Endothelial cell of hepatic sinusoid (primary cell): ENCODE data around the gene HAUS3.

ENCODE experiments used
- in situ Hi-C: cut with HindIII; loops from 2 replicates; pipeline ENCODE4 v1.10.0; 2017; ENCODE audit warnings: low sequenced_read_pairs

The HAUS3 gene, protein sequence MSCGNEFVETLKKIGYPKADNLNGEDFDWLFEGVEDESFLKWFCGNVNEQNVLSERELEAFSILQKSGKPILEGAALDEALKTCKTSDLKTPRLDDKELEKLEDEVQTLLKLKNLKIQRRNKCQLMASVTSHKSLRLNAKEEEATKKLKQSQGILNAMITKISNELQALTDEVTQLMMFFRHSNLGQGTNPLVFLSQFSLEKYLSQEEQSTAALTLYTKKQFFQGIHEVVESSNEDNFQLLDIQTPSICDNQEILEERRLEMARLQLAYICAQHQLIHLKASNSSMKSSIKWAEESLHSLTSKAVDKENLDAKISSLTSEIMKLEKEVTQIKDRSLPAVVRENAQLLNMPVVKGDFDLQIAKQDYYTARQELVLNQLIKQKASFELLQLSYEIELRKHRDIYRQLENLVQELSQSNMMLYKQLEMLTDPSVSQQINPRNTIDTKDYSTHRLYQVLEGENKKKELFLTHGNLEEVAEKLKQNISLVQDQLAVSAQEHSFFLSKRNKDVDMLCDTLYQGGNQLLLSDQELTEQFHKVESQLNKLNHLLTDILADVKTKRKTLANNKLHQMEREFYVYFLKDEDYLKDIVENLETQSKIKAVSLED

DNA sequence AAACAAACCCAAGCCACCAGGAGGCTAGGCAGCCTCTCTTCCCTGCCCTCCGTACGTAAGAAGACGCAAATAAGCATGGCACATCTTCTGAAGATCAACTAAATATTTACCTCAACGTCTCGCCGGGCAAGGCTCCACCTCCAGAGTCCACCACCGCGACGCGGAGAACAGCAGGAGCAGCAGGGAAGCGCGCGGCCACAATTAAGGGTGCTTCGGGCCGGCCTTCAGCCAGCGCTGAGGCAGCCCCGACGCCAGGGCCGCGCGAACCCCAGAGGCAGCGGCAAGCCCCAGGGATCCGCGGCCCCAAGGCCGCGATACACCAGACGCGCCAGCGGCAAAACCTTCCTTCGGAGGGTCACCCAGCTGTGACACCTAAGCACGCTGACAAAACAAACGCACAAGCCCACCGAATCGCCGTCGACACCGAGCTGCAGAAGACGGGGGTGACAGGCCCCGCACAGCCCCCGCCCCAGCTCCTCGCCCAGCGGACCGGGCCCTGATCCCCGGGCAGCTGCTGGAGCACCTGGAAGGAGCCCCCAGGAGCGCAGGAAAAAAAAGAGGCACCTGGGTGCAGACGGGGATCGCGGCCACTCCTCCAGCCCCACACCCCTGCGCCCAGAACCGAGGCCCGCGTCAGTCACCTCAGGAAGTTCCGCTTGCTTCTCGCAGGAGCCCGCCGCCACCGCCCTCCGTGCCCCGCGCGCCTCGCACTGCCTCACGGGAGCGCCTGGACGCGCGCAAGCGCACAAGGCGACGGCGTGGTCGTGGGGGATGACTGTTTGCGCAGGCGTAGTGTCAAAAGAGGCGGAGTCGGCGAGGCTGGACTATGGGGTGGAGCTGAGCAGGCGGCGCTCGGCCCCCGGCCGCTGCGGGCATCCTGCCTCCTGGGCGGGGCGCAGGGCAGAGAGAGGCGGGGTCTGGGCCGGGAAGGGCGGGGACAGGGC, at the start of gene HAUS3, which contains the start of gene POLN:
Gene HAUS3, minus strand, starts transcription at position 712 of the 944 bp plus-strand sequence. CDS start 1,175 bp downstream, outside the sequence.
Gene POLN, minus strand, starts transcription at position 712 of the 944 bp plus-strand sequence. CDS start 12,890 bp downstream, outside the sequence.
- in situ Hi-C loops: loop anchor here (5.0 to 10.0 kb wide), 2 partner anchors 63 to 181 kb away; no protein-coding TSS in a partner anchor

DNA sequence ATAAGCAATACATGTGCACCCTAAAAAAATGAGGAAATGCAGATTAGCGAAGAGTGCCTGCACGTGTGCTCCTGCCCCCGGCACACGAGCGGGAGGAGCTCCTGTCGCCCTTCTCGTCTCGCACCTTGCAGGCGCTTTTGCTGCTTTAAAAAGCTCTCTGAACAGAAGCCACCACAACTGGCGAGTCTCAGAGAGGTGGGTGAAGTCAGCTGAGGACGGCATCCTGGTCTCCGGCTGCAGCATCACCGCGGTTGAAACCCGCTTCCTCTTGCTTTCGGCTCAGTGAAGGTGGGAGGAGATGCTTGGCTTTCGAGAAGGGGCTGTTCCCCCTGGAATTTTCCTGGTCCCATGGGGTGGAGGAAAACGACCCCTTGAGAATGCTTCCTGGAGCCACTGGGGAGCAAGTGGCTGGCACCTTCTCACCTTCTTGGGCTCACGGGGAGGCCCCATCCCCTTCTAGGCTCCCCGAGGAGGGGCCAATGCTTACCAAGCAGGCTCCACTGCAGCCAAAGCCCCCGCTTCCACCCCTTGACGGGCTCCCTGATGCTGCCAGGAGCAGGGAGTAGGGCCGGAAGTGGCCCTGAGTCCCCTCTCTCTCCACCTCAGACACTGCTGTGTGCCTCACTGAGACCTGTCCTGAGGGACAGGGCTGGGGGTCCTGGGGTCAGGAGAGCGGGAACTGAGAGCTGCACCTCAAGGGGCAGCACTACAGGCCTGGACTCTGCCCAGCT, 49.2 kb upstream of the HAUS3 start:
- in situ Hi-C loops: no loop called here

DNA sequence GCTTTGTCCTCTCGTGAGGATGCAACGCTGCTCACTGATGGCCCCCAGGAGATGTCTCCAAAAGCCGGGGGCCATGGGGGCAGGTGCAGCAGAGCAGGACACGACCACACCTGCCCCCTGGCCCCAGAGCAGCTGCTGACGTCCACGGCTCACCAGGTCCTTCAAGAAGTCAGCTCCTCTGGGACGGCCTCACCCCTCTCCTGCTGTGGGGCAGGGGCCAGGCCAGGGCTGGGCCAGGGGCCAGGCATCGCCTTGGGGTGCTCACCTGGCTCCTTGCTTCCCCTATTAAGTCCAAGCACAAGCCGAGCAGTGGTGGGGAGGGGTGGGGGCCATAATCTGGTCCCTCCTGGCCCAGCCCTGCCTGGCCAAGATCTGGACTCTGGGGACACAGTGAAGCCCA, 48.6 kb upstream of the HAUS3 start:
- in situ Hi-C loops: no loop called here

DNA sequence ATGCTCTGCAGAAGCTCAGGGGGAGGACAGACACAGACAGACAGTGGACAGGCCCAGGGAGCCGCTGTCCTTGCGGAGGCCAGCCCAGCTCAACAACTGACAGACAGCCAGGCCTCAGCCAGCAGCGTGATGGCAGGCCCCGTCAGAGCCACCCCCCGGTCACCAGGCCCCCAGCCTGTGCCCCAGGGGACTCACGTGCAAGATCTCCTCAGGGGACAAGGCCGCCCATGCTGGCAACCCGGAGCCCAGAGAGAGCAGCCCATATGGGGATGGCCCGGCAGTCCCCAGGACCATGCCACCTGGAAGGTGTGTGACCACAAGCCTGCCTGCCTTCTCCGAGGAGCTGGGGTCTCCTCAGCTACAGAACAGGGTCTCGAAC, 48.0 kb upstream of the HAUS3 start:
- in situ Hi-C loops: no loop called here

DNA sequence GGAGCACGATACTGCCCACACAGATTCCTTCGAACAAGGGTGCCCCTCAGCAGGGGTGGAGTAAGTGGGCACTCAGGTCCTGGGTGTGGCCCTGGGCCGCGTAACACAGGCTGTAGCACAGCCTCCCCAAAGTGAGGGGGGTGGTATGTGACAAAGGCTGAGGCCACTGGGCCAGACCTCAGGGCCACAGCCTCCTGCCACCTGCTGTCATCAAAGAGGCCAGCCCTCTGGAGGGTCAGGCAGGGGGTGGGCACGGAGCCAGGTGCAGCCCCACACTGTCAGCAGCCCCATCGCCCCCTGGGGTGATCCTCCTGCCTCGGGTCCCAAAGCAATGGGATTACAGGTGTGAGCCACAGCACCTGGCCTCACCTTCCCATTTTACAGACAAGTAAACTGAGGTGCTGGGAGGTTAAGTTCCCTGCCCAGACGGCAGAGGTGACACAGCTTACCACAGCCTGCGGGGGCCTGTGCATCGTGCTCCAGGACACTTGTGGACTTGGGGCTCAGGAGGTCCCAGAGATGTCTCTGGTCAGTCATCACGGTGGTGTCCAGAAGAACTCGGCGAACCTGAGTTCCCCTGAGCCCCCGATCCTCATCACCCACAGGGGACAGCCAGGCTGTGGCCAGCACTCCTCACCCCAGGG, 47.5 kb upstream of the HAUS3 start:
- in situ Hi-C loops: no loop called here

DNA sequence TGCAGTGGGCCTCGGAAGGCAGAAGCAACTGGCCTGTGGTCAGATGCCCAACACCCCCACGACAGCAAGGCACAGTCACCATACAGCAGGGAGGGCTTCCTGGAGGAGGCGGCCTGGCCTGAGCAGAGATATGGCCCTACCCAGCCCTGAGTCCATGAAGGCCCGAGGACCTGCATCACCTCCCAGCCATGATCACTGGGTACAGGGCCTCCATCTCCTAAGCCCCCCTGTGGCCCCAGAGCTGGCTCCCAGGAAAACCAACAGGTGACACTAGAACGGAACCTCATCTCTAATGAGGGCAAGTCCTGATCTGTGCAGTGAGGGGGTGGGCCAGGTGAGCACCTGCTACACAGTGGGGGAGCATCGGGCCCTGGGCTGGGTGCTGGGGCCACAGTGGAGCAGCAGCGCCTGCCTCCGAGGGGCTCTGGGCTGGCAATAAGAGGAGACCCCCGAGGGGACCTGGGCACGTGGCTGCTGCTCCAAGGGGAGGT, 46.2 kb upstream of the HAUS3 start:
- in situ Hi-C loops: no loop called here

DNA sequence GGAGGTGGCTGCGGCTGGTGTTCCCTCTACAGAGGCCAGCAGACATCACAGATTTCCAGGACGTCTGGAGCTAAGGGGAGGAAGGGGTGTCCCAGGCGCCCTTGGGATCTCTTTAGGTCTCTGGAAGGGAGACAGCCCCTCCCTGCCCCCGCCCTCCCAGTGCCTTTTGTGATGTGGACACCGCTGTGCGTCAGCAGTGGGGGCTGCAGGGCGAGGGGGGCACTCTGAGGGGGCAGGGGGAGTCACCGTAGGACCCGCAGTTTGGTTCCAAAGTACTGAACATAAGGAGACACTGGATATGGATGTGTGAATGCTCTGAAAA, 45.6 kb upstream of the HAUS3 start:
- in situ Hi-C loops: no loop called here

DNA sequence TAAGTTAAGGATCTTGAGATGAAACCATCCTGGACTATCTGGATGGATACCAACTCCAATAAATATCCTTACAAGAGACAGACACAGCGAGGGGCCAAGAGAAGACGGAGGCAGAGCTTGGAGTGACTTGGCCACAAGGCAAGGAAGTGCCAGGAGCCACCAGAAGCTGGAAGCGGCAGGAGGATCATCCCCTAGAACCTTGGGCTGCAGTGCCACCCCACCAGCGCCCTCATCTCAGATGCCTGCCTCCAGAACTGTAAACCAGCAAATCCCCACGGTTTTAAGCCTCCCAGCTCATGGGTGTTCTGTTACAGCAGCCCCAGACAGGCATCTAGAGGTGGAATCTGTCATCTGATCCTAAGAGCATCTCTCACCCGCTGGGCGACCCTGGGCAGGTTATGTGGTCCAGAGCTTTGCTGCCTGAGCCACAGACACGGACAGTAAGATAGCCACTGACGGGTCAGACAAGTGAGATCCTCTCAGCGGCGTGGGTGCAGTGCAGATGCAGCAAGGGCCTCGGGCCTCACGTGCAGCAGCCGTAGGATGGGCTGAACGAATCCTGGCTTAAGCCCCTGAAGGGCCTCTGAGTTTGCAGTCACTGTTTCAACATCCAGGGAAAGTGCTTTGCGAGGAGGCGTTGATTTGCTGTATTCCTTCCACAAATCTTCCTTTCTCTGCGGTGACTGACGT, 45.1 kb upstream of the HAUS3 start:
- in situ Hi-C loops: no loop called here

DNA sequence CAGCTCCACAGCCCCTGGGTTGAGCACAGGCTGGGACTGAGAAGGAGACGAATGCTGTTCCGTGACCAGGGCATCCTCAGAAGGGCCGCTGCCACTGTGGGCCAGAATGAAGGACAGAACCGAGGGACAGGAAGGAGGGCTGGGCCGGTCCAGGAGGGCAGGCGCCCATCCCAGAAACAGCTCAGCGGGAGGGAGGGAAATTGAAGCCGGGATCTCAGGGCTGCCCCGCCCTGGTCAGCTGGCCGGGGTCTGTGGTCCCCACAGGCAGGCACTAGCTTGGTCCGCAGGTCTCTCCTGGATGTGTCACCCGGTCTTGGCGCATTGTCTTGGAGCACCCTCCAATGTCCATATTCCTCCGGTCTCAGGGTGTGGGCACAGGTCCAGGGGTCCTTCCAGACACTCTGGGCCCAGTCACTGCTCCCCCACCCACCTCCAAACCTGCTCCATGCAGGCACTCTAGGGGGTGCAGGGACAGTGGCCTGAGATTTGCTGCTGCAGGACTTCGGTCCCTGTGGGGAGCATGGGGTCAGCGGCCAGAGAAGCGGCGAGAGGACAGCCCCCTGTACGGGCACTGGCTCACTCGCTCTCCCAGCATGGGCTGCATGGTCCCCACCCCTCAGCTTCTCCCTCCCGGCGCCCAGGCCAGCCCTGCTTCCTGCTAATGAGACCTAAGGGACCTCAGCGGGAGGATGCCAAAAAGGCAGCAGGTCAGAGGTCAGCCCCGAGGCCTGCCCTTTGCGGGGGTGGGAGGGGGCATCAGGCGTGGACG, 43.9 kb upstream of the HAUS3 start:
- in situ Hi-C loops: no loop called here

DNA sequence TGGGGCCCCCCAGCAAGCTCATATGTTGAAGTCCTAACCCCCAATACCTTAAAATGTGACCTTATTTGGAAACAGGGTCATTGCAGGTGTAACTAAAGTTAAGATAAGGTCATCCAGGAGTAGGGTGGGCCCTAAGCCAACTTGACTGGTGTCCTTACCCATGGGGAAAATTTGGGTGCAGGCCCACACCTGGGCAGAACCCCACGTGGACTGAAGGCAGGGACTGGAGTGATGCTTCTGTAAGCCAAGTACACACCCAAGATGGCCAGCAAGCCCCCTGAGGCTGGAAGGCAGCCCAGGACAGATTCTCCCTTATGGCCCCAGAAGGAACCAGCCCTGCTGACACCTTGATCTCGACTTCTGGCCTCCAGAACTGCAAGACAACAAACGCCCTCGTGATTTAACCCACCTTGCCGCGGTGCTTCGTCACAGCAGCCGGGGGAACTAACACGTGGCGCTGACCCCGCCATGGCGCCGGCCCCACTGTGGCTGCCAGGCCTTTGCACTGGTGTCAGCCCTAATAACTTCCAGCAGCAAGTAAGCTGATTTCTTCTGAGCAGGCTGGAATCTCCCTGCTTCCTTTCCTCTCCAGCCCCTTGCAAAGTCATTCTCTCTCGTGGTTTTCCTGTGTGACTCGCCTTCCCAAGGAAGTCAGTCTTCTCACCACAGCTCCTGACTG, 43.2 kb upstream of the HAUS3 start:
- in situ Hi-C loops: no loop called here

DNA sequence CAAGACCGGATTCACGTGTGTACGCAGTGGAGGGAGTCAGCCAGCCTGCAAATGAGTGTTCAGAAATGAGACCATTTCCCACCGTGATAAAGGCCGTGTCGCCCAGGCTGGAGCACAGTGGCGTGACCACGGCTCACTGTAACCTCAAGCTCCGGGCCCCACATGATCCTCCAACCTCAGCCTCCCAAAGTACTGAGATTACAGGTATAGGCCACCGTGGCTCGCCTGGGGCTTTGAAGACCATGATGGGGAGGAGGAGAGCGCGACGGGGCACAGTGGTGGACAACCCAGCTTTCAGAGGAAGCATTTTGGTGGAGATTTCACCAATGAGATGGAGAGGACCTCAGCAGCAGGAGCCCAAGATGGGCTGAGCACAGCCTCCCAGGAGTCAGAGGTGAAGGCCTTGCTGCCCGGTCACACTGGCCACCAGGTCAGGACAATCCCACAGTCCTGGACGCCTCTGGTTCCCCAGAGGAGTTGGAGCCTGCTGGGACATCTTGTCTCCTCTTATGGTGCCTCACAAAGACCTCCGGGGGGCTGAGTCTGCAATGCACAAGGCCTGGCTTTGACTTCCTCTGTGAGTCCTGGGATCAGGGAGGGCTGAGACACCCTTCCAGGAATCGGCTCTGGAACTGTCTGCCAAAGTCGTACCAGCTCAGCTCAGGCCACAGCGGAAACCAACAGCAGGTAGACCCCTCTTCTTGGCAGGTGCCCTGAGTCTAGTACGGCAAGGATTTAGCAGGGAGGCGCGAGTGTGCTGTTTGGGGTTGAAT, 42.4 kb upstream of the HAUS3 start:
- in situ Hi-C loops: no loop called here

DNA sequence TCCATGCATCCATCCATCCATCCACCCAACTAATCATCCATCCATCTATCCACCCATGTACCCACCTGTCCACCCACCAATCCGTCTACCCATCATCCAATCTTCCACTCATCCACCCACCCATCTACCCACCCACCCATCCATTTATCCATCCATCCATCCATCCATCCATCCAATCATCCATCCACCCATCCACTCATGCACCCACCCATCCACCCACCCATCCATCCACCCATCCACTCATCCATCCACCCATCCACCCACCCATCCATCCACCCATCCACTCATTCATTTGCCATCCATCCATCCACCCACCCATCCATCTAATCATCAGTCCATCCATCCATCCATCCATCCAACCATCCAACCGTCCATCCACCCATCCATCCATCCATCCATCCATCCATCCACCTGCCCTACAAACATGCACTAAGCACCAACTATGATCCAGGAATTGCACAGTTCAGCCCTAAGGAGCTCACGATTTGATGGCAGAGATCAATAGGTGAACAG, 41.3 kb upstream of the HAUS3 start:
- in situ Hi-C loops: no loop called here

DNA sequence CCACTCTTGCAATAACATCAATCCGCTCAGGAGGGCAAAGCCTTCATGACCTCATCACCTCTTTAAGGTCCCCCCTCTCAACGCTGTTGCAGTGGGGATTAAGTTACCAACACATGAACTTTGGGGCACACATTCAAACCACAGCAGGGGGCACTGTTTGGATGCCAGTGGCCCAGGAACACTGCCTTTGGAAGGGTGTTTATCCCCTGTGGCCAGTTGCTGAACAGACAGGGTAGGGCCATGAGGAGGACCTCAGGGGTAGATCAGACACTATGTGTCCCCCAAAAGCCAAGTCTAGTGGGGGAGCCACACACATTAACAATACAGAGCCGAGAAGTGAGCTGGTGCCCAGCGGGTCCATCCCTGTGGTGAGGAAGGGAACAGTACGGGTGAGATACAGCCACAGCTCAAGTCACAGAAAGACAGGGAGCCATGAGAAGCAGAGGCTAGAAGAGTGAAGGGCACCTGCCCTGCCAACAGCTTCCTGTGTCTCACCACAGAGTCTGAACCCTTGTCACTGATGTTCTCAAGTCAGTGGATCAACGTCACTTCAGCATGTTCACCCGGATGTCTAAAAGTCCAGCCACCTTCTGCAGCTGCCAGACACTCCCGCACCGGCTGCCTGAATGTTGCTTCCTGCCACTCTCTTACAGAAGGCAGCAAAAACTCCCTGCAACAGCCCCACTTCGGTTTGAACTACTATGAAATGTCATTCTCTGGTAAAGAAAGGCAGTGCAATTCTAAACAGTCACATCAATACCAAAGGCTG, 39.8 kb upstream of the HAUS3 start:
- in situ Hi-C loops: no loop called here

DNA sequence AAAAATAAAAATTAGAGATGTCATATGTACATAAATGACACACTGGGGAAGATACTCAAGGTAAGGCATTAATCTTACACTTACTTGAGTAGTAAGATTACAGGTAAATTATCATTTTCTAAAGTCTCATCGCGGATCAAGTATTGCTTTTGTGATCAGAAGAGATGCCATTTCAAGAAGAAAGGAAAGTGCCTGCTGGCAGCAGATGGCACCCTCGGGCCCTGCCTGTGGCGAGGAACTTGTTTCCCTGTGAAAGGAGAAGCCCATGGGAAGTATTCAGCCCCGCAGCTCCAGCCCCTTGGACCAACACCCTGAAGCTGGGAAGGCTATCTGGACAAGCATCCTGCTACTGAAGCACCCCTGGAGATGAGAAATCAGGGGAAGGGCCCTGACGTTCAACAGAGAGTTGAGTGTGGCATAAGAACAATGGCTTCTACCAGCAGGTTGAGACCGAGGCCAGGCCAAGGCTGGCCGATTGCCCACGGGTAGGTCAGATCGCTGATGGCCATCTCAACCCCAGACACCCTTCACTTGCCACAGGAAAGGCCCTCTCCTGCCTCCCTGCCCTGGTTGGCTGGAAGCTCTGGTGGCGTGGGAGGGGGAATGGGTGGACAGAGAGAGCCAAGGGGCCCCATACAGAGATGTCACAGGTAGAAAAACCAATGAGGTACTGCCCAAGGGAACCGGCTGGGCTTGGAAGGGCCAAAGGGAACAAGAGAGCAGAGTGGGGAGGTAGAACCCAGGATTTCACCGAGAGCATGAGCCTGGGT, 38.8 kb upstream of the HAUS3 start:
- in situ Hi-C loops: no loop called here

DNA sequence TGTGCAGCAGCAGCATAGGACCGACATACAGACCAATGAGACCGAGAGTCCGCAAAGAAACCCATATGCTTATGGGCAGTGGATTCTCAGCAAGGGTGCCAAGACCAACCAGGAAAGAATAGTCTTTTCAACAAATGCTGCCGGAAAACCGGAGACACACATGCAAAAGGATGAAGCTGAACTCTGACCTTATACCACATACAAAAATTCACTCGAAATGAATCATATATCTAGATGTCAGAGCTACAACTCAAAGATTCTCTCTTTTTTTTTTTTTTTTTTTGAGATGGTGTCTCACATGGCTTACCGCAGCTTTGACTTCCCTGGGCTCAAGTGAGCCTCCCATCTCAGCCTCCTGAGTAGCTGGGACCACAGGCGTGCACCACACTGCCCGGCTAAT, 36.0 kb upstream of the HAUS3 start:
- in situ Hi-C loops: no loop called here
